KMS-11 (cell line): ENCODE measurements around the gene ANKRD26.

Experiments
- H2AFZ ChIP-seq: fragments of 200-600 bp; sonication (generic); 2 replicates; pipeline ENCODE4 v1.6.1; 2016; ENCODE audit warnings: antibody characterized with exemption, mixed run types, low read depth
- H3K27ac ChIP-seq: fragments of 200-600 bp; sonication (generic); 2 replicates; pipeline ENCODE4 v1.6.1; 2016; ENCODE audit warnings: mild to moderate bottlenecking, mixed run types
- H3K27me3 ChIP-seq: fragments of 200-600 bp; sonication (generic); 2 replicates; pipeline ENCODE4 v1.6.1; 2017; ENCODE audit warnings: mild to moderate bottlenecking, low read depth, mixed run types, moderate library complexity; ENCODE audit not compliant: insufficient read depth
- H3K36me3 ChIP-seq: fragments of 200-600 bp; sonication (generic); 2 replicates; pipeline ENCODE4 v1.6.1; 2017; ENCODE audit warnings: mild to moderate bottlenecking, mixed run types; ENCODE audit not compliant: insufficient read depth
- H3K4me1 ChIP-seq: fragments of 200-600 bp; sonication (generic); 2 replicates; pipeline ENCODE4 v1.6.1; 2016; ENCODE audit warnings: mild to moderate bottlenecking, low read depth, mixed run types; ENCODE audit not compliant: poor library complexity, severe bottlenecking
- H3K4me2 ChIP-seq: fragments of 200-600 bp; sonication (generic); 2 replicates; pipeline ENCODE4 v1.7.0; 2016; ENCODE audit warnings: mild to moderate bottlenecking, mixed run types
- H3K4me3 ChIP-seq: fragments of 200-600 bp; sonication (generic); IDR thresholded peaks from 2 replicates; pipeline ENCODE4 v1.6.1; 2017; ENCODE audit warnings: low read depth, low read length, mixed read lengths; ENCODE audit not compliant: insufficient read depth
- H3K79me2 ChIP-seq: fragments of 200-600 bp; sonication (generic); 2 replicates; pipeline ENCODE4 v1.6.1; 2016; ENCODE audit warnings: low read depth, mixed run types; ENCODE audit not compliant: insufficient read depth
- H3K9ac ChIP-seq: fragments of 200-600 bp; sonication (generic); 2 replicates; pipeline ENCODE4 v1.6.1; 2016; ENCODE audit warnings: mild to moderate bottlenecking, mixed run types
- H4K20me1 ChIP-seq: fragments of 200-600 bp; sonication (generic); 2 replicates; pipeline ENCODE4 v1.6.1; 2016; ENCODE audit warnings: mild to moderate bottlenecking, mixed run types; ENCODE audit not compliant: insufficient read depth
- CTCF ChIP-seq: fragments of 200-600 bp; sonication (generic); conservative IDR thresholded peaks from 2 replicates; pipeline ENCODE4 v1.6.1; 2017; ENCODE audit warnings: low read depth, mild to moderate bottlenecking, antibody characterized with exemption, low read length, moderate library complexity, mixed read lengths

The ANKRD26 gene

GRCh38 chr10:27100813-27101347, 586 bp upstream of the ANKRD26 start:
- Histone ChIP-seq H3K27me3 (no peaks in the 10 kb centered on the region), H3K4me1 (peaks cover 7% of the 10 kb centered on the region), H3K9ac (peak overlapping the region; percentile 78; the same call in 1 of the 2 replicates), H3K4me2 (peak overlapping the region; percentile 85), H3K4me3 (no peak overlapping the region), H3K36me3 (no peaks in the 10 kb centered on the region), H4K20me1 (no peaks in the 10 kb centered on the region), H3K27ac (peak overlapping the region; percentile 77), H2AFZ (peak overlapping the region; percentile 92), H3K79me2 (peaks cover 8% of the 10 kb centered on the region)
- no peak for TF ChIP-seq CTCF

GRCh38 chr10:27099448-27099847, 846 bp downstream of the ANKRD26 start:
- Histone ChIP-seq H3K4me2 (peak overlapping the region; percentile 85), H3K27ac (peak overlapping the region; percentile 77), H3K79me2 (peaks cover 8% of the 10 kb centered on the region), H3K36me3 (no peaks in the 10 kb centered on the region), H3K4me3 (peak overlapping the region; percentile 32), H2AFZ (peak overlapping the region; percentile 92), H4K20me1 (no peaks in the 10 kb centered on the region), H3K9ac (peak overlapping the region; percentile 78), H3K27me3 (no peaks in the 10 kb centered on the region), H3K4me1 (peaks cover 7% of the 10 kb centered on the region)
- TF ChIP-seq CTCF = no peak

GRCh38 chr10:27088119-27089044, 11.9 kb downstream of the ANKRD26 start:
- no peak overlapping the region for H3K27ac ChIP-seq
- no peak overlapping the region for H2AFZ ChIP-seq
- no peaks in the 10 kb centered on the region for H3K27me3 ChIP-seq
- no peaks in the 10 kb centered on the region for H4K20me1 ChIP-seq
- no peak overlapping the region for H3K4me2 ChIP-seq
- H3K4me1 ChIP-seq = peaks cover 5% of the 10 kb centered on the region
- no peaks in the 10 kb centered on the region for H3K79me2 ChIP-seq
- no peak overlapping the region for H3K4me3 ChIP-seq
- no peak for TF ChIP-seq CTCF
- no peaks in the 10 kb centered on the region for H3K36me3 ChIP-seq
- no peak overlapping the region for H3K9ac ChIP-seq

- Histone ChIP-seq H3K9ac (no peak overlapping the region), H3K36me3 (no peaks in the 10 kb centered on the region), H3K4me2 (no peak overlapping the region), H2AFZ (no peak overlapping the region), H4K20me1 (no peaks in the 10 kb centered on the region), H3K4me1 (no peaks in the 10 kb centered on the region), H3K79me2 (no peaks in the 10 kb centered on the region), H3K27ac (no peak overlapping the region), H3K27me3 (no peaks in the 10 kb centered on the region), H3K4me3 (no peak overlapping the region)
- no peak for TF ChIP-seq CTCF
Observed at GRCh38 chr10:27072436-27073114, 27.7 kb downstream of the ANKRD26 start.
